Measurements from ENCODE around the gene LTBP2. TPM values are rescaled to one million over a fixed set of nuclear protein-coding genes. Genes with fewer than 3 reads are reported as not detected.
A peak's percentile ranks its signal among the peaks of the same experiment; 100 is the strongest.

Gene LTBP2
- total RNA-seq, 2 experiments from 2014 or later = 0.10 to 0.31 TPM

DNA sequence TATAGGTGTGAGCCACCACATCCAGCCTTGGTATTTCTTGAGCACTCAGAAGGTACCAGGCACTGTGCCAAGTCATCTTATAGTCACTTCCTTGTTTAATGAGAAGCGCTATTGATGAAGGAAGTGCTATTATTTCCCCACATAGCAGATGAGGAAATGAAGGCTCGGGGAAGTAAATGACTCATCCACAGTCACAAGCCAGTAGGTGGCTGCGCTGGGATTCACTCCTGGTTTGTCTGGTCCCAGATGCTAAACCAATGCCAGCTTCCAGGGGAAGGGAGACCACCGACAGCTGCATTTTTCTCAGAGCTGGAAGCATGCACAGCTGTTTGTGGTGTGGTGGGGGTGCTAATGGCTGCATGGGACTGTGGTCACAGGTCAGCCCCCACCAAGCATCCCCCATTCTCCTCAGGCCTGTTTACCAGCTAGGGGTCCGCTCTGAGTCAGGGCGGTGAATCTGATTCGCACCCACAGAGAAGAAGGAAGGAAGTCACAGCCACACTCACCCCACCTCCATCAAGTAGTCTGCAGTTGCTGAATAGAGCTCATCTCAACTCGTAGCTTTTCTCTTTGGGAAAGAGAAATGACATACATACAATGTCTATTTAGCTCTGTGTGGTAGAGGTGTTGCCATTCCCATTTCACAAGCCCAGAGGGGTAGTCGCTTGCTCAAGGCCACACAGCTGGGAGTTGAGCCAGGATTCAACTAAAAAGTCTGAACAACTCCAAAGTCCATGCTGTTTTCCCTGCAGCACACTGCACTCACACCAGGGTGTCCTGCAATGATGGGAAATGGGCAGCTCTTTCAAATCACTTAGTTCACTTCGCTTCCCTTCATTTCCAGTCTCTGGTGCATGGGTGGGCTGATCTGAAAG is 6.3 kb upstream of the LTBP2 start:
- H3K9me3 Mint-ChIP-seq = no peaks in the 10 kb centered on the region
- peak; percentile 79 for DNase-seq
- CTCF ChIA-PET = interaction anchor here (0.7 to 3.2 kb wide), 6 partner anchors 9 to 222 kb away, joined by 3 to 44 read pairs (median 3); no protein-coding TSS in a partner anchor
- peak overlapping the region; percentile 73 for H3K27ac Mint-ChIP-seq
- intact Hi-C loops (cut with micrococcal nuclease) = loop anchor here (2.0 to 5.0 kb wide), 4 partner anchors 94 to 222 kb away; partner anchors contain the start of genes AREL1, FCF1, ISCA2 and NPC2
- H3K27me3 Mint-ChIP-seq = peaks cover 1% of the 10 kb centered on the region
- POLR2A ChIA-PET = interaction anchor here (0.6 to 1.5 kb wide), 2 partner anchors 9 to 14 kb away, joined by 3 to 4 read pairs; no protein-coding TSS in a partner anchor
- peaks cover 60% of the 10 kb centered on the region for H3K4me1 Mint-ChIP-seq (ENCODE audit: low read depth)
- no peaks in the 10 kb centered on the region for H3K36me3 Mint-ChIP-seq
- H3K4me3 Mint-ChIP-seq = no peak overlapping the region

DNA sequence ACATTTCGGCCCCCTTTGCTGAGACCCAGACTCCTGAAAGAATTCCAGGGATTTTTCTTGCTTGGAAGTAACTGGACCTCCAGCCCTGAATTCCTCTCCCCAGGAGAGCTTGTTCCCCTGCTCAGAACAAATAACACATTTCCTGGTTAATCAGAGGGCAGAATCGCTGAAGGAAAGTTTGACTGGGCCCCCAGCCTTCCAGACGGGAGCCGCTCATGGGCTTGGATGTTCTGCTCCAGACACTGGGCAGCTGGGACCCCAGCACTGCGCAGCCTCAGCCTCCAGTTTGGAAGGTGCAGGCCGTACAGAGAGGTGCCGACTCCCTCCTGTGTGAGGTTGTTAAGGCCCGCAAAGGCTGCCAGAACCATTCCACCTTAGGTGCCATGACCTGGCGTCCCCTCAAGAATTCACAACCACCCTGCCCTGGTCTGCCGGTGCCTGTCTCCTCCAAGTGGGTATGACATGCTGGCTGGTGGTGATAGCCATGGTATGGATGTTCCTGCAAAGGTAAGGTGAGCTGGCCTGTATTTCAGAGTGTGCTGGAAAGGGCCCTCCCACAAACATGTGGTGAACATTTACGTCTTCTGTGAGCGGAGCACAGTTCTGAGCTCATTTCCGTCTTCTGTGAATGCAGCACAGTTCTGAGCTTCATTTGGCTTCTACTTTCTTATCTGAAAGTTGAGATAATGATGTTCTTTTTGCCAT is 5.1 kb upstream of the LTBP2 start:
- no peak for DNase-seq

DNA sequence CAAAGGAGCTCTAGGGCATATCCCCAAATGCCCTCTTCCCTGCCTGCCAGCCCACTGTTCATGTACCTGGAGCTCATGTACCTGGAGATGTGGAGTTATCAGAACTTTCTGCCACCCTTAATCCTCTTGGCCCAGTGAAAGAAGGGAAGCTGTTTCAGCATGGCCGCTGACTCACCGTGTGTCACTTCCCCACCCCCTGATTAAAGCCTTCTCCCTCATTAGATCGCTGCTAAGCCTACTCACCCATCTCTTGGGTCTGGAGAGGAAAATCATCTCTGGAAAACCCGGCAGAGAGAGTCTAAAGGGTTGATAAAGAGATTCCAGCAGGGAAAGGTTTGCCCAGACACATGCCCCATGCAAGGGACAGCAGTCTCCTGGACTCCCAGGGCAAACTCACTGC is 4.5 kb upstream of the LTBP2 start:
- ChIA-PET POLR2A (no interaction called here), CTCF (interaction anchor here (0.8 to 3.2 kb wide), 2 partner anchors 7 to 147 kb away, joined by 3 to 44 read pairs; partner anchors contain the start of gene YLPM1)
- H3K36me3 Mint-ChIP-seq = no peaks in the 10 kb centered on the region
- no peak overlapping the region for H3K27ac Mint-ChIP-seq
- DNase-seq = peak; percentile 53
- intact Hi-C loops (cut with micrococcal nuclease) = loop anchor here (5.0 kb wide), 1 partner anchor 124 kb away; the partner anchor contains the start of genes ISCA2 and NPC2
- no peak overlapping the region for H3K4me3 Mint-ChIP-seq
- no peaks in the 10 kb centered on the region for H3K9me3 Mint-ChIP-seq
- peaks cover 1% of the 10 kb centered on the region for H3K27me3 Mint-ChIP-seq
- H3K4me1 Mint-ChIP-seq (ENCODE audit: low read depth) = peaks cover 60% of the 10 kb centered on the region

More for the DNA sequence above, 5.1 kb upstream of the LTBP2 start:
- Mint-ChIP-seq H3K27ac (no peak overlapping the region), H3K4me3 (no peak overlapping the region), H3K4me1 (ENCODE audit: low read depth) (peaks cover 60% of the 10 kb centered on the region), H3K27me3 (peaks cover 1% of the 10 kb centered on the region), H3K9me3 (no peaks in the 10 kb centered on the region), H3K36me3 (no peaks in the 10 kb centered on the region)
- intact Hi-C loops (cut with micrococcal nuclease) = loop anchor here (5.0 kb wide), 1 partner anchor 125 kb away; the partner anchor contains the start of genes ISCA2 and NPC2
- POLR2A ChIA-PET = interaction anchor here (1.5 kb wide), 1 partner anchor 8 kb away, joined by 3 read pairs; no protein-coding TSS in a partner anchor
- CTCF ChIA-PET = interaction anchor here (3.2 kb wide), 1 partner anchor 8 kb away, joined by 44 read pairs; no protein-coding TSS in a partner anchor

DNA sequence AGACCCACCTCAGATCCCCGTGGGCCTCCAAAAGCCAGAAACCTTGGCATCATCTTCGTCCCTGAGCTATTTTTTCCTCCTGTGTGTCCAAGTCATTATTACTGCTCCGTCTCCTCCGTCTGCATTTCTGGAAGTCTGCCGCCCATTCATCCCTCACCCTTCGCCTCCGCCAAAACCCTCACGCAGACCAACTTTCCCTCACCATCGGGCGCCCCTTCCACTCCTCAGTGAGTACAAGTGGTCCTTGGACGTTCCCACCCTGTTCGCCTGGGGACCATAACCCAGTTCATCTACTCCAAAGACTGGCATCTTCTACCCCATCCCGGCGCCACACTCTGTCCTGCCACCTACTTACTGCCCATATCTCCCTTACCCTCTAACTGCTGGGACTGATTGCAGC is 3.7 kb upstream of the LTBP2 start:
- DNase-seq = no peak
- H3K9me3 Mint-ChIP-seq = no peaks in the 10 kb centered on the region
- no peaks in the 10 kb centered on the region for H3K36me3 Mint-ChIP-seq
- peaks cover 6% of the 10 kb centered on the region for H3K27me3 Mint-ChIP-seq
- ChIA-PET POLR2A (no interaction called here), CTCF (interaction anchor here (0.8 kb wide), 1 partner anchor 148 kb away, joined by 3 read pairs; the partner anchor contains the start of gene YLPM1)
- H3K4me1 Mint-ChIP-seq (ENCODE audit: low read depth) = peaks cover 57% of the 10 kb centered on the region
- intact Hi-C loops (cut with micrococcal nuclease) = loop anchor here (5.0 kb wide), 1 partner anchor 123 kb away; the partner anchor contains the start of genes ISCA2 and NPC2
- no peak overlapping the region for H3K4me3 Mint-ChIP-seq
- H3K27ac Mint-ChIP-seq = no peak overlapping the region

DNA sequence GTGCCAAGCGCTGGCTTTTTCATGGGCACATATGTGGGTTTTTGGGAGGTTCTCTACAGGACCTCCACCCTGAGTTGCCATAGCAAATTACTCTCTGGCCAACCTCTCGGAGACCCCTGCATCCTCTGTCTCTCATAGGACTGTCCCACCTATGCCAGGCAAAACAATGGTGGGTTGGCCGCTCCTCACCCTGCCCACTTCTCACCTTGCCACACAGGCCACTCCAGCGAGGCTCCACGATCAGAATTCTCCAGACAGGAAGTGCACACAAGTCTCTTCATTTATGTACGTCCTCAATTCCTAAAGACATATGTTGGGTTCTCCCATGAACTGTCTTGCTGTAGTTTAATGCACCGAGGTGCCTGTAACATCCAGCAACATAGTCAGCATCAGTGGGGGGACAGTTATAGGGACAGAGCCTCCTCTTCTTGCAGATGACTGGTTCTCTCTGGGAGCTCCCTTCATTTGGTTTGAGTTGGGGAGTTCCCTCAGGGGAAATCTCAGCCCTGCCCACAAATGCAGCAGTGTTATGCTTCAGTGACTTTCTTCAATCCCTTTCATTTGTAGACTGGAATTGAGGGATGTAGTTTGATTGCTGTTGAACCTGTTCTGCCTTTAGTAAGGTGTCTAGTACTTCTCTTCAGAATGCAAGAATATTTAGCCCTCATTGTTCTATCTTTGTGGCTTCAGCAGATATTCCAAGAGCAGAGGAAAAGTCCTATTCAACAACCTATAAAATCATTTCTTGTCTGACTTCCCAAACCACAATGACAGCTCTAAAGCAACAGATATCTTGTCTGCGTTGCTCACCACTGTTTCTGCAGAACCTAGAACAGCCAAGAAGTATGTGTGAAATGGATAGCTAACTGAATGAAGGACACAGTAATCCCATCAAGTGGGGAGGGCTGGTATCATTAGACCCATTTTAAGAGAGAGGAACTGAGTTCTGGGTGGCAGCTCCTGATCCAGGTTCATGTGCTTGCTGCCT is 2.8 kb upstream of the LTBP2 start:
- Mint-ChIP-seq H3K27me3 (peaks cover 14% of the 10 kb centered on the region), H3K36me3 (no peaks in the 10 kb centered on the region), H3K9me3 (no peaks in the 10 kb centered on the region), H3K4me1 (ENCODE audit: low read depth) (peaks cover 48% of the 10 kb centered on the region), H3K27ac (no peak overlapping the region), H3K4me3 (no peak overlapping the region)
- CTCF ChIA-PET = no interaction called here
- peak; percentile 32 for DNase-seq
- POLR2A ChIA-PET = no interaction called here
- intact Hi-C loops (cut with micrococcal nuclease) = loop anchor here (5.0 kb wide), 1 partner anchor 123 kb away; the partner anchor contains the start of genes ISCA2 and NPC2

DNA sequence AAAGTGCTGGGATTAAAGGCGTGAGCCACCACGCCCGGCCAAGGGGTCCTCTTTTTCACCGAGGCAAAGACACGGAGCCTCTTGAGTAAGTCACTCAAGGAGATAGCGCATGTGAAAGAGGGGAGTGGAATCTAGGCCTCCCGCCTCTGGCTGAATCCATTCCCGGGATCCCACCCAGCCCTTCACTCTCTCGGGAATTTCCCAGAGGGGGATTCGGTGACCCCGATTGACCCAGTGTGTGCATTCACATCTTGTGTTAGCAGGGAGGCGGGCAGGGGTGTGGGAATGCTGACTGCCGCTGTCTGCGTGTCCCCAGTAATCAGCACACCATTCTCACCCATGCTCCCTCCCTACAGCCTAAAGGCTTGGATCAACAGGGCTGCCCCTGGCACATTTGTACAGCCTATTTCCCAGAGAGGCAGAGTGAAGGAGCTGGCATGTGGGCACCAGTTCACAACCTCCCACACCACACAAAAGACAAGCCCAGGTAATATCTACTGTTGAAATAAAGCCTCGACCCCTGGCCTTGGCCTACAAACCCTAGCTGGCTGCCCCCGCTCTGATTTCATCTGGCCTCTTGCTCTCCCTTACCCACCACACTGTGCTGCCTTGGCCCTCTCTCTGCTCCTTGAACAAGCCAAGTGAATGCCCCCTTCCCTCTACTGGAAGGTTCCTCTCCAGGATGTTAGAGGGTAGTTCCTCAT is 1.3 kb upstream of the LTBP2 start:
- Mint-ChIP-seq H3K27ac (no peak overlapping the region), H3K9me3 (no peaks in the 10 kb centered on the region), H3K4me3 (no peak overlapping the region), H3K27me3 (peaks cover 14% of the 10 kb centered on the region), H3K36me3 (no peaks in the 10 kb centered on the region), H3K4me1 (ENCODE audit: low read depth) (peaks cover 43% of the 10 kb centered on the region)
- CTCF ChIA-PET = interaction anchor here (0.6 to 6.1 kb wide), 30 partner anchors 9 to 263 kb away, joined by 3 to 57 read pairs (median 4); partner anchors contain the start of gene YLPM1
- no peak for DNase-seq
- POLR2A ChIA-PET = no interaction called here
- intact Hi-C loops (cut with micrococcal nuclease) = loop anchor here (2.0 kb wide), 1 partner anchor 251 kb away; no protein-coding TSS in a partner anchor

DNA sequence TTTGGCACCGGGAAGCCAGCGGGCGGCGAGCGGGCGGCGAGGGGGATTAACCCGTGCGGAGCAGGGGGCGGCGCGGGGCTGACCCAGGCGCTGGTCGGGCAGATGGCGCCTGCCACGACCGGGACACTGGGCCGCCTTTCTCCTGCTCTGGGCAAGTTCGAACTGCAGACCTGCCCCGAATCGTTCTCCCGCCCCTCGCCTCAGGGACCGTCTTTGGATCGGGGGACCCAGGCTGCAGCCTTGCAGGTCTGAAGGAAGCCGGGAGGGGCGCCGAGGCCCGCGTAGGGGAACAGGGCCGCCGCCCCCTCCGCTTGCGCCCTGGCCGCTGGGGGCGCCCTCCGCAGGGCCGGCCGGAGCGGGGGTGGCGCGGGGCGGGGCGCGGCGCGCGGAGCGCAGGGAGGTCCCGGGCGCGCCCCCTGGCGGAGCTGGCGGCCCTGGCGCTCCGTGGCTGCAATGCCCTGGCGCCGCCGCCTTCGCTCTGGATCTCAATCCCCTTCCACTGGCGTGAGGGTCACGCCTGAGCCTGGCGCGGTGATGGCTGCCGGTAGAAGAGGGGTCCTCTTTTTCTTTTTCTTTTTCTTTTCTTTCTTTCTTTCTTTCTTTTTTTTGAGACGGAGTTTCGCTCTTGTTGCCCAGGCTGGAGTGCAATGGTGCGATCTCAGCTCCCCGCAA is 449 bp upstream of the LTBP2 start:
- peak overlapping the region; percentile 64 for H3K4me3 Mint-ChIP-seq
- H3K36me3 Mint-ChIP-seq = no peaks in the 10 kb centered on the region
- peaks cover 34% of the 10 kb centered on the region for H3K4me1 Mint-ChIP-seq (ENCODE audit: low read depth)
- H3K27ac Mint-ChIP-seq = no peak overlapping the region
- peak; percentile 85 for DNase-seq
- H3K9me3 Mint-ChIP-seq = no peaks in the 10 kb centered on the region
- ChIA-PET CTCF (interaction anchor here (0.6 to 6.1 kb wide), 44 partner anchors 9 to 436 kb away, joined by 3 to 57 read pairs (median 3); partner anchors contain the start of genes AREL1 and YLPM1), POLR2A (no interaction called here)
- intact Hi-C loops (cut with micrococcal nuclease) = loop anchor here (2.0 kb wide), 1 partner anchor 250 kb away; no protein-coding TSS in a partner anchor
- H3K27me3 Mint-ChIP-seq = peaks cover 14% of the 10 kb centered on the region

DNA sequence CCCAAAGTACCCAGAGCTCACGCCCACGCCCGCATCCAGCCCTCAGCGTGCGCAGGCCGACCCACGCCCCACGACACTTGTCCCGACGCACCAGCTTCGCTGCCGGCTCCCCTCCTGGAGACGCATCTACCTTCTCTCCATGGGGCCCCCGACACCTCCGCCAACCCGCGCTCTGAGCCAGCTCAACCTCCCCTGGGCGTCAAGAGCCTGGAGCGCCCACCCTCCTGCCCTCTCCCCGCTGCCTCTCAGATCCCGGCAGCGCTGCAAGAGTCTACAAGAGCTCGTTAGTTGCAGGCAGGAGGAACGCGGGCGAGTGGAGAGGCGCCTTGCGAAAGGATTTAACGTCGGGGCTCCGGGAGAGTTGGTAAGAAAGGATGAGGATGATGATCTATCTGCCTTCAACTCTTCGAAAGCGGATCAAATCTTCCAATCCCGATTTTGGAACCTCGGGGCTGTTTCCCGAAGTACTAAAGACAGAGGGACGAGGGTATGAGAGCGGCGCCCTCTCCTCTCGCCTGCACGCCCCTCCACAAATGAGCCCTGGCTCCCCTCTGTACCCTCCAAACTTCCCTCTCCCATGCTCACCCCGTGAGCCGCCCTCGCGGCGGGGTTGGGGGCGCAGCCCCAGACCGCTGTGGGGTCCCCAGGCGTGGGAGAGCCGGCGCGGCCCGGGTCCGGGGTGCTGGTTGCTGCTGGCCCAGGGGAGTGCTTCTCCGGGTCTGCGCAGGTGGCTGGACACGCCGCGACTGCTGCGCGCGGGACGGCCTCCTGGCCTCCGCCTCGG is 979 bp downstream of the LTBP2 start:
- Mint-ChIP-seq H3K4me1 (ENCODE audit: low read depth) (peaks cover 30% of the 10 kb centered on the region), H3K27me3 (peaks cover 14% of the 10 kb centered on the region), H3K36me3 (no peaks in the 10 kb centered on the region), H3K27ac (no peak overlapping the region), H3K4me3 (peak overlapping the region; percentile 43), H3K9me3 (no peaks in the 10 kb centered on the region)
- CTCF ChIA-PET = interaction anchor here (0.7 to 6.1 kb wide), 17 partner anchors 7 to 250 kb away, joined by 3 to 57 read pairs (median 3); no protein-coding TSS in a partner anchor
- DNase-seq = no peak
- POLR2A ChIA-PET = no interaction called here
- intact Hi-C loops (cut with micrococcal nuclease) = no loop called here

DNA sequence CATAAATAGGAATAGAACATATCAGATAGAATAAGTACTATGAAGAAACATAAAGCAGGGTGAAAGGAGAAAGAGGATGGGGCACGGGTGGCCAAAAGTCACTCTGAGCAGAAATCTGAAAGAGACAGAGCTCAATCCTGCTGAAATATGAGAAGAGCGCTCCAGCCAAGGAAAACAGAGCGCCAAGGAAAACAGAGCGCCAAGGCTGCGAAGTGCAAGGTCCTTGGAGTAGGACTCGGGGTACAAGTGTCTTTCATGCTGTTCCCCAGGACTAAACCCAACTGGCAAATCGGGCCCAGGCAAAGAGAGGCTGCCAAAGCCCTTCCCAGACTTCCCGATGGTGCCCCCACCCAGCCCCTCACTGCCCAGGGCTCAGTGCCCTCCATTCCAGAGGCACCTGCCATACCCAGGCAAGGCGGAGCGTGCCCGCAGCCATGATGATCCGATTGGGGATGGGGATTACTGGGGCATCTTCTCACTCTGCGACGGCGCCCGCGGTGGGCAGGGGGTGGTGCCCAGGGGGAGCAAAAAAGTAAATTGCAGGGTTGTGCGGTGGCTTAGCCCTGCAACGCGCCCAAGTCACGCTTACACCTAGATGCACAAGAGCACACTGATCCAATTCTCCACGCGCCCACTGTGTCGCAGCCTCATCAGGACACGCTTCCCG is 1.7 kb downstream of the LTBP2 start:
- Mint-ChIP-seq H3K36me3 (no peaks in the 10 kb centered on the region), H3K27me3 (peaks cover 13% of the 10 kb centered on the region), H3K27ac (no peak overlapping the region), H3K4me1 (ENCODE audit: low read depth) (peaks cover 23% of the 10 kb centered on the region), H3K9me3 (no peaks in the 10 kb centered on the region), H3K4me3 (peak overlapping the region; percentile 43)
- ChIA-PET POLR2A (no interaction called here), CTCF (interaction anchor here (0.7 to 6.1 kb wide), 9 partner anchors 8 to 194 kb away, joined by 3 to 57 read pairs (median 7); partner anchors contain the start of gene YLPM1)
- intact Hi-C loops (cut with micrococcal nuclease) = no loop called here
- DNase-seq = no peak
